Osteocyte (in vitro differentiated cells): ENCODE results near the gene EMP2. TPM values are rescaled to one million over a fixed set of nuclear protein-coding genes. Genes with fewer than 3 reads are reported as not detected.

Experiments
- DNase-seq: peaks from one replicate; pipeline ENCODE4 v3.0.0; 2021; ENCODE audit warnings: mixed read lengths; ENCODE audit not compliant: unreplicated experiment; ENCODE audit errors: extremely low spot score
- H3K27ac Mint-ChIP-seq: one replicate; pipeline ENCODE4 v1.8.0; 2021; ENCODE audit warnings: mild to moderate bottlenecking, mixed read lengths; ENCODE audit not compliant: unreplicated experiment
- H3K27me3 Mint-ChIP-seq: one replicate; pipeline ENCODE4 v1.8.0; 2021; ENCODE audit warnings: mixed read lengths; ENCODE audit not compliant: unreplicated experiment
- H3K36me3 Mint-ChIP-seq: one replicate; pipeline ENCODE4 v1.8.0; 2021; ENCODE audit warnings: mixed read lengths; ENCODE audit not compliant: unreplicated experiment
- H3K4me1 Mint-ChIP-seq: one replicate; pipeline ENCODE4 v1.8.0; 2021; ENCODE audit warnings: mixed read lengths; ENCODE audit not compliant: unreplicated experiment
- H3K4me3 Mint-ChIP-seq: one replicate; pipeline ENCODE4 v1.8.0; 2021; ENCODE audit warnings: mild to moderate bottlenecking, moderate library complexity, mixed read lengths; ENCODE audit not compliant: unreplicated experiment
- H3K9me3 Mint-ChIP-seq: one replicate; pipeline ENCODE4 v1.8.0; 2021; ENCODE audit warnings: mixed read lengths; ENCODE audit not compliant: unreplicated experiment
- total RNA-seq: library from RNA; stranded (reverse); gene quantifications from 2 replicates; pipeline ENCODE4 v1.2.1, GENCODE V29; 2021
- TF ChIP-seq, protein P1 (sequence below): fragments of 200-600 bp; sonication (generic); IDR thresholded peaks from 2 replicates; pipeline ENCODE4 v1.5.0; 2021; ENCODE audit warnings: antibody characterized with exemption, mild to moderate bottlenecking, moderate library complexity

Gene EMP2
- total RNA-seq, 1 donor from 2014 or later: 5.9 TPM

DNA sequence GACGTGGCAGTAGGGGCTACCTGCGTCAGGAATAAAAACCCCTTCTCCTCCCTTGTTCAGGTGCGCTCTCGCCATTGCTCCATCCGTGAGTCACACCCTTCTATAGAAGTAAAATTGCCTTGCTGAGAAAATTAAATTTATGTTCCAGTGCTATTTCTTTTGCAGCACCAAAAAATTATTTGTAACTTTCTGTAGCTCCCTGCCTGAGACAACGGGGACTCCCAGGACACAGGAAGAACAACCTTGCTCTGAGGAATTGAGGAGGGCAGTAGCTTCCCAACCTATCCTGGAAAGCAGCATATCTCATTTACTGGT, 85.4 kb downstream of the EMP2 start:
- Mint-ChIP-seq H3K4me3 (no peak overlapping the region), H3K36me3 (no peaks in the 10 kb centered on the region), H3K4me1 (no peaks in the 10 kb centered on the region), H3K27me3 (no peaks in the 10 kb centered on the region), H3K27ac (no peak overlapping the region), H3K9me3 (peaks cover 5% of the 10 kb centered on the region)
- DNase-seq: no peak
- TF ChIP-seq, protein P1, sequence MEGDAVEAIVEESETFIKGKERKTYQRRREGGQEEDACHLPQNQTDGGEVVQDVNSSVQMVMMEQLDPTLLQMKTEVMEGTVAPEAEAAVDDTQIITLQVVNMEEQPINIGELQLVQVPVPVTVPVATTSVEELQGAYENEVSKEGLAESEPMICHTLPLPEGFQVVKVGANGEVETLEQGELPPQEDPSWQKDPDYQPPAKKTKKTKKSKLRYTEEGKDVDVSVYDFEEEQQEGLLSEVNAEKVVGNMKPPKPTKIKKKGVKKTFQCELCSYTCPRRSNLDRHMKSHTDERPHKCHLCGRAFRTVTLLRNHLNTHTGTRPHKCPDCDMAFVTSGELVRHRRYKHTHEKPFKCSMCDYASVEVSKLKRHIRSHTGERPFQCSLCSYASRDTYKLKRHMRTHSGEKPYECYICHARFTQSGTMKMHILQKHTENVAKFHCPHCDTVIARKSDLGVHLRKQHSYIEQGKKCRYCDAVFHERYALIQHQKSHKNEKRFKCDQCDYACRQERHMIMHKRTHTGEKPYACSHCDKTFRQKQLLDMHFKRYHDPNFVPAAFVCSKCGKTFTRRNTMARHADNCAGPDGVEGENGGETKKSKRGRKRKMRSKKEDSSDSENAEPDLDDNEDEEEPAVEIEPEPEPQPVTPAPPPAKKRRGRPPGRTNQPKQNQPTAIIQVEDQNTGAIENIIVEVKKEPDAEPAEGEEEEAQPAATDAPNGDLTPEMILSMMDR: no peak

- Mint-ChIP-seq H3K9me3 (peaks cover 5% of the 10 kb centered on the region), H3K4me1 (no peaks in the 10 kb centered on the region), H3K27me3 (no peaks in the 10 kb centered on the region), H3K4me3 (no peak overlapping the region), H3K27ac (no peak overlapping the region), H3K36me3 (no peaks in the 10 kb centered on the region)
- no peak for DNase-seq
- TF ChIP-seq, protein P1: no peak
Measured at GRCh38 chr16:10494343-10495030, 85.9 kb downstream of the EMP2 start.

DNA sequence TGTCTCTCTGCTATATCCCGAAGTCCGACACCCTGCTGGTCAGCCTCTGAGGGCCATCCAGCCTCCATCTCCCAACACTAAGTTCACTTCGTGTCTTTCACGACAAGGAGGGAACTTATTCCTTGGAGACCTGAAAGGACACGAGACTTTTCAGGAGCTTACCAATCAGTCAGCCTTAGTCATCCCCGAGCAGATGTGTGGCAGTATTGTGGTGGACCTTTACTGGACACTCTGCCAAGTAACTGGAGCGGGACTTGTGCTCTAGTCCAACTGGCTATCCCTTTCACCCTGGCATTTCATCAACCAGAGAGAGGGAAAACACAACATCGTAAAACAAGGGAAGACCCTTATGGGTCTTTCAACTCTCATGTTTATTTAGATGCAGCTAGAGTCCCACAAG, 87.1 kb downstream of the EMP2 start:
- no peaks in the 10 kb centered on the region for H3K36me3 Mint-ChIP-seq
- no peak overlapping the region for H3K4me3 Mint-ChIP-seq
- no peak overlapping the region for H3K27ac Mint-ChIP-seq
- DNase-seq: no peak
- H3K27me3 Mint-ChIP-seq: peaks cover 2% of the 10 kb centered on the region
- TF ChIP-seq, protein P1: no peak
- H3K4me1 Mint-ChIP-seq: no peaks in the 10 kb centered on the region
- peaks cover 5% of the 10 kb centered on the region for H3K9me3 Mint-ChIP-seq

DNA sequence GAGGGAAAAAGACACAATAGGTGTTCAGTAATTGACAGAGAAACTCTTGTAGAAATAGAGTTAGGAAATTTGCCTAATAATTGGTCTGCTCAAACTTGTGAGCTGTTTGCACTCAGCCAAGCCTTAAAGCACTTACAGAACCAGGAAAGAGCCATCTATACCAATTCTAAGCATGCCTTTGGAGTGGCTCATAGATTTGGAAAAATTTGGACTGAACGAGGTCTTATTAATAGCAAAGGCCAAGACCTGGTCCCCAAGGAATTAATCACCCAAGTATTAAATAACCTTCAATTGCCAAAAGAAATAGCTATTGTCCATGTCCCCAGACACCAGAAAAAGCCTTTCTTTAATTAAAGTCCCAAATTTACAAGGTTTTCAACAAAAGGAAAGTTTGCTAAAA, 90.3 kb downstream of the EMP2 start:
- Mint-ChIP-seq H3K4me1 (no peaks in the 10 kb centered on the region), H3K9me3 (peaks cover 8% of the 10 kb centered on the region), H3K4me3 (no peak overlapping the region), H3K27ac (no peak overlapping the region), H3K36me3 (no peaks in the 10 kb centered on the region), H3K27me3 (peaks cover 3% of the 10 kb centered on the region)
- DNase-seq: no peak
- TF ChIP-seq, protein P1: no peak

DNA sequence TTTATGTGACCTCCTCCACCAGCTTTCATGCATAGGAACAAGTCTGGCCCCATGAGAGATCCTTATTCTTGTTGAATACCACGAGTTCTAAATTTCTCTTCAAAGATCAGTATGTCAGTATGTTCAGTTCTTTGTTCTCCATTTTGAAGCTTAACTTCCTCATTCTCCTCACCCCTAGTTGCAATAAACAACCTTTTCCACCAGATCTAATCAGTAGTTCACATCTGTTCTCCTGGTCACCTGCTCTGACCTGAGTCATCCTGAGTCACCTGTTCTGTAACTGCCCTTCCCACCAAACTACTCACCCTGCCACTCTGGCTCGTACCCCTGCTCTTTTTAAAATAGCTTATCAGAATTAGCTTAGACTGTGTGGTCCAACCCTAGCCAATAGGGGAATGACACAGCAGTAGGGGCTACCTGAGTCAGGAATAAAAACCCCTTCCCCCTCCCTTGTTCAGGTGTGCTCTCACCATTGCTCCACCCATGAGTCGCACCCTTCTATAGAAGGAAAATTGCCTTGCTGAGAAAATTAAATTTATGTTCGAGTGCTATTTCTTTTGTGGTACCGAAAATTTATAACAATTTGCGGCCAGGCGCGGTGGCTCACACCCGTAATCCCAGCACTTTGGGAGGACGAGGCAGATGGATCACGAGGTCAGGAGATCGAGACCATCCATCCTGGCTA, 94.6 kb downstream of the EMP2 start:
- peaks cover 3% of the 10 kb centered on the region for H3K27me3 Mint-ChIP-seq
- TF ChIP-seq, protein P1: no peak
- no peaks in the 10 kb centered on the region for H3K4me1 Mint-ChIP-seq
- H3K4me3 Mint-ChIP-seq: no peak overlapping the region
- H3K9me3 Mint-ChIP-seq: peaks cover 10% of the 10 kb centered on the region
- H3K36me3 Mint-ChIP-seq: peaks cover 4% of the 10 kb centered on the region
- no peak for DNase-seq
- no peak overlapping the region for H3K27ac Mint-ChIP-seq
